ENCODE results near the gene CREB5.

DNA sequence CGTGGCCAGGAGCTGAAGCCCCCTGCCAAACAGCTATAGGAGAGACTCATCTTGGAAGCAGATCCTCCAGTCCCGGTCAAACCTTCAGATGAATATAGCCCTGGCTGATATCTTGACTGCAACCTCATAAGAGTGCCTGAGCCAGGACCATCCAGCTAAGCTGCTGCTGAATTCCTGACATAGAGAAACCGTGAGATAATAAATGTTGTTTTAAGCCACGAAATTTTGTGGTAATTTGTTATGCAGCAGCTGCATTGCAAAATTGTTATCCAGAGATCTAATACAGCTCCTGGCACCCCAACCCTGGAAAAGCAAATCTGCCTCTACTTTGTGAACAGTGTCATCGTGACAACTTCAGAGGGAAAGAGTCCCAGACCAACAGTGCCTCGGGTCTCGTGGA is 119.9 kb downstream of the CREB5 start:
- TF ChIP-seq CHD2 (IDR thresholded peaks at IDR 0.05; ENCODE audit: low read length) (no peak), SP2 (IDR thresholded peaks at IDR 0.05; ENCODE audit: low read length) (no peak), SP1 (IDR thresholded peaks at IDR 0.05; ENCODE audit: low read depth, low read length) (no peak), YY1 (IDR thresholded peaks at IDR 0.05; ENCODE audit: low read depth, low read length) (no peak)
- TF ChIP-seq, protein P1, sequence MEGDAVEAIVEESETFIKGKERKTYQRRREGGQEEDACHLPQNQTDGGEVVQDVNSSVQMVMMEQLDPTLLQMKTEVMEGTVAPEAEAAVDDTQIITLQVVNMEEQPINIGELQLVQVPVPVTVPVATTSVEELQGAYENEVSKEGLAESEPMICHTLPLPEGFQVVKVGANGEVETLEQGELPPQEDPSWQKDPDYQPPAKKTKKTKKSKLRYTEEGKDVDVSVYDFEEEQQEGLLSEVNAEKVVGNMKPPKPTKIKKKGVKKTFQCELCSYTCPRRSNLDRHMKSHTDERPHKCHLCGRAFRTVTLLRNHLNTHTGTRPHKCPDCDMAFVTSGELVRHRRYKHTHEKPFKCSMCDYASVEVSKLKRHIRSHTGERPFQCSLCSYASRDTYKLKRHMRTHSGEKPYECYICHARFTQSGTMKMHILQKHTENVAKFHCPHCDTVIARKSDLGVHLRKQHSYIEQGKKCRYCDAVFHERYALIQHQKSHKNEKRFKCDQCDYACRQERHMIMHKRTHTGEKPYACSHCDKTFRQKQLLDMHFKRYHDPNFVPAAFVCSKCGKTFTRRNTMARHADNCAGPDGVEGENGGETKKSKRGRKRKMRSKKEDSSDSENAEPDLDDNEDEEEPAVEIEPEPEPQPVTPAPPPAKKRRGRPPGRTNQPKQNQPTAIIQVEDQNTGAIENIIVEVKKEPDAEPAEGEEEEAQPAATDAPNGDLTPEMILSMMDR (IDR thresholded peaks at IDR 0.05; ENCODE audit: control extremely low read depth in 1 of 3, insufficient read depth in 1 of 3, low read depth in 1 of 3, low read length in 3 of 3) = no peak
- TF ChIP-seq, protein P2, sequence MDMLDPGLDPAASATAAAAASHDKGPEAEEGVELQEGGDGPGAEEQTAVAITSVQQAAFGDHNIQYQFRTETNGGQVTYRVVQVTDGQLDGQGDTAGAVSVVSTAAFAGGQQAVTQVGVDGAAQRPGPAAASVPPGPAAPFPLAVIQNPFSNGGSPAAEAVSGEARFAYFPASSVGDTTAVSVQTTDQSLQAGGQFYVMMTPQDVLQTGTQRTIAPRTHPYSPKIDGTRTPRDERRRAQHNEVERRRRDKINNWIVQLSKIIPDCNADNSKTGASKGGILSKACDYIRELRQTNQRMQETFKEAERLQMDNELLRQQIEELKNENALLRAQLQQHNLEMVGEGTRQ (IDR thresholded peaks at IDR 0.05; ENCODE audit: low read length) = no peak
